Endothelial cell of umbilical vein (primary cell): ENCODE results near the gene AKT3. TPM values are rescaled to one million over a fixed set of nuclear protein-coding genes. Genes with fewer than 3 reads are reported as not detected.

Source experiments
- BruUV-seq: library from RNA; stranded (reverse); fragments of 400-500 nt; replicated peaks from 2 replicates; lab custom pipeline; 2021; lab: Mats Ljungman, UMichigan
- CTCF ChIA-PET: fragments of 300-600, 350-600 bp; sonication (Branson Sonifier 250); formaldehyde crosslinking; loops from one replicate; lab custom pipeline; 2021; ENCODE audit warnings: antibody characterized with exemption, inconsistent platforms; lab: Charles Lee
- POLR2A ChIA-PET: fragments of 300-600, 350-600 bp; sonication (Branson Sonifier 250); formaldehyde crosslinking; loops from one replicate; lab custom pipeline; 2021; ENCODE audit warnings: antibody characterized with exemption, inconsistent platforms; lab: Charles Lee
- DNase-seq: peaks from one replicate; pipeline ENCODE4 v3.0.0-alpha.2; 2011; ENCODE audit warnings: low read depth, low spot score
- FAIRE-seq: peaks from 2 replicates; lab custom pipeline; 2011; peaks lifted over from hg19 to GRCh38; lab: Jason Lieb, UNC
- H2AFZ ChIP-seq: 2 replicates; pipeline ENCODE4 v1.6.0; 2012; ENCODE audit warnings: low read depth, low read length, control low read depth, inconsistent platforms
- H3K27ac ChIP-seq: 2 replicates; pipeline ENCODE4 v1.5.1; 2011; ENCODE audit warnings: low read depth, mild to moderate bottlenecking, control low read depth, low read length, moderate library complexity; ENCODE audit not compliant: insufficient read depth
- H3K27me3 ChIP-seq, 2 experiments: 2 replicates each; pipeline versions ENCODE4 v1.6.0 to v1.6.1; 2011; ENCODE audit warnings: low read length in 2 of 2, mixed read lengths in 1 of 2; ENCODE audit not compliant: control insufficient read depth in 2 of 2, insufficient read depth in 2 of 2
- H3K36me3 ChIP-seq, 2 experiments: 2 replicates in 1 of 2; 3 replicates in 1 of 2; pipeline ENCODE4 v1.5.1; 2011; ENCODE audit warnings: low read length in 2 of 2, mild to moderate bottlenecking in 1 of 2, moderate library complexity in 1 of 2; ENCODE audit not compliant: control insufficient read depth in 2 of 2, insufficient read depth in 2 of 2; ENCODE audit errors: extremely low read depth in 1 of 2
- H3K4me1 ChIP-seq: 3 replicates; pipeline ENCODE4 v1.5.1; 2011; ENCODE audit warnings: mild to moderate bottlenecking, low read length; ENCODE audit not compliant: control insufficient read depth, insufficient read depth; ENCODE audit errors: extremely low read depth
- H3K4me2 ChIP-seq: 2 replicates; pipeline ENCODE4 v1.6.1; 2011; ENCODE audit warnings: low read length, control low read depth, mixed read lengths; ENCODE audit not compliant: insufficient read depth
- H3K4me3 ChIP-seq, 3 experiments: fragments of 200-600 bp in 1 of 3; sonication (generic), shearing (Covaris generic) in 1 of 3; replicated peaks in 1 of 3; 2 replicates each; pipeline ENCODE4 v1.5.1; 2011 to 2016; ENCODE audit warnings: control low read depth in 3 of 3, low read length in 3 of 3, mild to moderate bottlenecking in 2 of 3, inconsistent platforms in 1 of 3, low read depth in 1 of 3, moderate library complexity in 1 of 3; ENCODE audit not compliant: insufficient read depth in 1 of 3
- H3K79me2 ChIP-seq: 2 replicates; pipeline ENCODE4 v1.6.0; 2012; ENCODE audit warnings: low read length, inconsistent platforms; ENCODE audit not compliant: control insufficient read depth, insufficient read depth
- H3K9ac ChIP-seq: replicated peaks from 2 replicates; pipeline ENCODE3; 2011; ENCODE audit warnings: low read length, control low read depth; ENCODE audit not compliant: insufficient read depth; ENCODE audit errors: extremely low read depth
- H3K9me1 ChIP-seq: replicated peaks from 3 replicates; pipeline ENCODE4 v1.6.0; 2011; ENCODE audit warnings: mild to moderate bottlenecking, low read length; ENCODE audit not compliant: control insufficient read depth, insufficient read depth; ENCODE audit errors: extremely low read depth
- H3K9me3 ChIP-seq: replicated peaks from 2 replicates; pipeline ENCODE4 v1.5.1; 2012; ENCODE audit warnings: low read length, inconsistent platforms; ENCODE audit not compliant: control insufficient read depth, insufficient read depth
- H4K20me1 ChIP-seq: replicated peaks from 2 replicates; pipeline ENCODE3; 2011; ENCODE audit warnings: mild to moderate bottlenecking, low read length; ENCODE audit not compliant: control insufficient read depth, insufficient read depth; ENCODE audit errors: extremely low read depth
- GATA2 ChIP-seq: IDR thresholded peaks from 2 replicates; pipeline ENCODE4 v1.7.0; 2011; ENCODE audit warnings: low read depth, mild to moderate bottlenecking, moderate library complexity, mixed read lengths, low read length; ENCODE audit not compliant: insufficient read length, insufficient read depth
- MAX ChIP-seq: IDR thresholded peaks from 2 replicates; pipeline ENCODE4 v1.6.1; 2011; ENCODE audit not compliant: insufficient read depth, insufficient read length
- MYC ChIP-seq: IDR thresholded peaks from one replicate; pipeline ENCODE4 v1.6.1; 2011; ENCODE audit warnings: mild to moderate bottlenecking, low read depth, low read length
- POLR2A ChIP-seq: IDR thresholded peaks from 2 replicates; pipeline ENCODE4 v1.6.1; 2012; ENCODE audit warnings: low read depth, mild to moderate bottlenecking, control low read depth, low read length
- POLR2AphosphoS5 ChIP-seq: IDR thresholded peaks from 2 replicates; pipeline ENCODE4 v1.6.1; 2012; ENCODE audit warnings: low read depth, mild to moderate bottlenecking, control low read depth, low read length, moderate library complexity; ENCODE audit not compliant: insufficient read depth
- dilution Hi-C: fragments of 300-500 bp; cut with MboI; formaldehyde crosslinking; loops from one replicate; pipeline ENCODE4 v1.15.0; 2019; ENCODE audit warnings: low sequenced_read_pairs; ENCODE audit not compliant: extremely low pct_ligation_motif_present
- intact Hi-C: fragments of 100-400 bp; cut with micrococcal nuclease; formaldehyde crosslinking; loops from one replicate; pipeline ENCODE4 v1.10.0; 2022
- polyA plus RNA-seq, 4 experiments: library from polyadenylated mRNA; depleted of rRNA in 3 of 4; stranded (reverse) in 3 of 4; unstranded in 1 of 4; fragments of >200 nt; gene quantifications; 2 replicates each; pipeline versions ENCODE4 v1.2.1 to v1.2.3, GENCODE V29; 2011 to 2012; ENCODE audit warnings: missing spikeins in 1 of 4
- total RNA-seq: library from RNA; stranded (reverse); gene quantifications from 2 replicates; pipeline ENCODE4 v1.2.3, GENCODE V29; 2021
- TF ChIP-seq, protein P1 (sequence below), 2 donors: IDR thresholded peaks; 1 replicate in 1 of 2; 2 replicates in 1 of 2; pipeline ENCODE4 v1.5.1; 2011; ENCODE audit warnings: low read length in 2 of 2, mild to moderate bottlenecking in 2 of 2, moderate library complexity in 2 of 2, control low read depth in 1 of 2, inconsistent platforms in 1 of 2, low read depth in 1 of 2; ENCODE audit not compliant: insufficient read depth in 1 of 2; ENCODE audit errors: extremely low read depth in 1 of 2

AKT3 gene
- total and polyA plus RNA-seq, 2 donors (not counting 3 experiments of a cell fraction or from before 2014, with no cell fraction given): 20.6 to 97.1 TPM

- FAIRE-seq (no peak), DNase-seq (no peak)
- CTCF ChIA-PET: interaction anchor here (1.0 to 1.5 kb wide), 2 partner anchors 7 to 15 kb away, joined by 3 to 4 read pairs; no protein-coding TSS in a partner anchor
- dilution Hi-C loops: no loop called here
- Histone ChIP-seq H3K4me2 (no peak overlapping the region), H3K4me1 (peaks cover 7% of the 10 kb centered on the region), H3K27ac (no peak overlapping the region), H3K79me2 (peaks cover 11% of the 10 kb centered on the region), H3K4me3 (no peak overlapping the region), H4K20me1 (peaks cover 2% of the 10 kb centered on the region), H3K36me3 (no peaks in the 10 kb centered on the region), H3K9me3 (no peaks in the 10 kb centered on the region), H3K27me3 (no peaks in the 10 kb centered on the region), H3K9me1 (no peaks in the 10 kb centered on the region), H2AFZ (no peak overlapping the region), H3K9ac (no peak overlapping the region)
- intact Hi-C loops: loop anchor here (10.0 kb wide), 1 partner anchor 216 kb away; no protein-coding TSS in a partner anchor
- no TSS peak for BruUV-seq
- POLR2A ChIA-PET: no interaction called here
- TF ChIP-seq GATA2 (no peak), MYC (no peak), POLR2A (no peak), POLR2AphosphoS5 (no peak), MAX (no peak)
- TF ChIP-seq, protein P1, sequence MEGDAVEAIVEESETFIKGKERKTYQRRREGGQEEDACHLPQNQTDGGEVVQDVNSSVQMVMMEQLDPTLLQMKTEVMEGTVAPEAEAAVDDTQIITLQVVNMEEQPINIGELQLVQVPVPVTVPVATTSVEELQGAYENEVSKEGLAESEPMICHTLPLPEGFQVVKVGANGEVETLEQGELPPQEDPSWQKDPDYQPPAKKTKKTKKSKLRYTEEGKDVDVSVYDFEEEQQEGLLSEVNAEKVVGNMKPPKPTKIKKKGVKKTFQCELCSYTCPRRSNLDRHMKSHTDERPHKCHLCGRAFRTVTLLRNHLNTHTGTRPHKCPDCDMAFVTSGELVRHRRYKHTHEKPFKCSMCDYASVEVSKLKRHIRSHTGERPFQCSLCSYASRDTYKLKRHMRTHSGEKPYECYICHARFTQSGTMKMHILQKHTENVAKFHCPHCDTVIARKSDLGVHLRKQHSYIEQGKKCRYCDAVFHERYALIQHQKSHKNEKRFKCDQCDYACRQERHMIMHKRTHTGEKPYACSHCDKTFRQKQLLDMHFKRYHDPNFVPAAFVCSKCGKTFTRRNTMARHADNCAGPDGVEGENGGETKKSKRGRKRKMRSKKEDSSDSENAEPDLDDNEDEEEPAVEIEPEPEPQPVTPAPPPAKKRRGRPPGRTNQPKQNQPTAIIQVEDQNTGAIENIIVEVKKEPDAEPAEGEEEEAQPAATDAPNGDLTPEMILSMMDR (IDR thresholded peaks at IDR 0.05; ENCODE audit: extremely low read depth in 1 of 2, insufficient read depth in 1 of 2, low read depth in 1 of 2, low read length in 2 of 2): no peak
Observed at GRCh38 chr1:243740255-243740999, 109.6 kb downstream of the AKT3 start.
